Lower lobe of right lung (tissue), 2 donors: ENCODE measurements around the gene ATAD3C. TPM values are rescaled to one million over a fixed set of nuclear protein-coding genes. Genes with fewer than 3 reads are reported as not detected.

Experiments used
- ATAC-seq, 2 donors: fragments of 200-7000 bp; cut with Tn5 transposase; one replicate each; pipeline ENCODE4 v1.9.1; 2020 to 2022; ENCODE audit warnings: mild to moderate bottlenecking in 2 of 2, moderate library complexity in 2 of 2
- DNase-seq: peaks from one replicate; pipeline ENCODE4 v3.0.0-alpha.2; 2020
- H3K27ac ChIP-seq: fragments of 200-600 bp; one replicate; pipeline ENCODE4 v1.8.0; 2022
- H3K27me3 ChIP-seq: fragments of 200-600 bp; one replicate; pipeline ENCODE4 v1.8.0; 2022; ENCODE audit warnings: low read depth
- H3K36me3 ChIP-seq: fragments of 200-600 bp; one replicate; pipeline ENCODE4 v1.8.0; 2022; ENCODE audit warnings: mild to moderate bottlenecking
- H3K4me1 ChIP-seq: fragments of 200-600 bp; one replicate; pipeline ENCODE4 v1.8.0; 2022
- H3K4me3 ChIP-seq: fragments of 200-600 bp; one replicate; pipeline ENCODE4 v1.8.0; 2022; ENCODE audit warnings: mild to moderate bottlenecking
- H3K9me3 ChIP-seq: fragments of 200-600 bp; one replicate; pipeline ENCODE4 v1.8.0; 2022
- intact Hi-C: fragments of 100-400 bp; cut with DNase I; formaldehyde crosslinking; loops from one replicate; pipeline ENCODE4 v1.11.0; 2022
- long read RNA-seq: library from polyadenylated mRNA; unstranded; transcript quantifications from one replicate; pipeline ENCODE4 v2.0.0, GENCODE V29; 2021
- total RNA-seq: library from RNA; stranded (reverse); fragmentation: NEBNext Ultra II Directional; extraction: Animal tissue kit (Norgen Biotek cat#: 25700); gene quantifications from one replicate; pipeline ENCODE4 v1.2.1, GENCODE V29; 2021
- TF ChIP-seq, protein P1 (sequence below): fragments of 200-600 bp; IDR thresholded peaks from one replicate; pipeline ENCODE4 v1.8.0; 2022; ENCODE audit warnings: antibody characterized with exemption, mild to moderate bottlenecking
- donor health status: DM: no; HTN: yes; CAD: no; lungs with severe emphysema.

Gene ATAD3C, protein sequence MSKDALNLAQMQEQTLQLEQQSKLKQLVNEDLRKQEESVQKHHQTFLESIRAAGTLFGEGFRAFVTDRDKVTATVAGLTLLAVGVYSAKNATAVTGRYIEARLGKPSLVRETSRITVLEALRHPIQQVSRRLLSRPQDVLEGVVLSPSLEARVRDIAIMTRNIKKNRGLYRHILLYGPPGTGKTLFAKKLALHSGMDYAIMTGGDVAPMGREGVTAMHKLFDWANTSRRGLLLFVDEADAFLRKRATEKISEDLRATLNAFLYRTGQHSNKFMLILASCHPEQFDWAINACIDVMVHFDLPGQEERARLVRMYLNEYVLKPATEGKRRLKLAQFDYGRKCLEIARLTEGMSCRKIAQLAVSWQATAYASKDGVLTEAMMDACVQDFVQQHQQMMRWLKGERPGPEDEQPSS
- 7.8 TPM for total RNA-seq
- long read RNA-seq, transcript ATAD3C-203 (2 exons, 506 nt): major isoform, 7 of 13 reads
- long read RNA-seq, partial matches to known transcripts: 0 of 13 reads
- long read RNA-seq, other reads (novel, unspliced or antisense): 6 of 13 reads

DNA sequence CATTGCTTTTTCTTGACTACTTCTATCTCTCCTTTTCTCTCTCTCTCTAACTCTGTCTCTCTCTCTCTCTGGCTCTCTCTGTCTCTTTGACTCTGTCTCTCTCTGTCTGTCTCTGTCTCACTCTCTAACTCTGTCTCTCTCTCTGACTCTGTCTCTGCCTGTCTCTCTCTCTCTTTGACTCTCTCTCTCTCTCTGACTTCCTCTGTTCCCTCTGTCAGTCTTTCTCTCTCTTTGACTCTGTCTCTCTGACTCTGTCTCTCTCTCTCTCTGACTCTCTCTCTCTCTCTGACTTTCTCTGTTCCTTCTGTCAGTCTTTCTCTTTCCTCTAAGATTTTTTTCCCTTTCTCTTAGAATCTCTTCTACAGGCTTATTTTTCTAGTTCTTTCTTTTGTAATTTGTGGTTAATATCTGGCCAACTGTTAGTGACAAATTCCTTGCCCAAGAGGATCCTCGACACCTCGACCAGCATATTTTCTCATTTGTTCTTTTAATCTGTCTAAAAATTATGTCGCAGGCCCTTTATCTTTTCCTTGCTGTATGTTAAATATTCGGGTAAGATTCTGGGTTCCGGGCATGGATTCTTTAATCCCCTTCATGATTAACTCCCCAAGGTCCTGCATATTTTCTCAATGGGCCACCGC lies at the start of gene ATAD3C:
Gene ATAD3C, plus strand, starts transcription at position 591 of the 641 bp plus-strand sequence. CDS start 995 bp downstream, outside the sequence.
- Histone ChIP-seq H3K27ac (no peak within 1 kb of the TSS), H3K4me3 (no peak within 1 kb of the TSS), H3K27me3 (no peaks in the 10 kb centered on the region), H3K4me1 (no peaks in the 10 kb centered on the region), H3K9me3 (no peaks in the 10 kb centered on the region), H3K36me3 (no peaks in the 10 kb centered on the region)
- TF ChIP-seq, protein P1, sequence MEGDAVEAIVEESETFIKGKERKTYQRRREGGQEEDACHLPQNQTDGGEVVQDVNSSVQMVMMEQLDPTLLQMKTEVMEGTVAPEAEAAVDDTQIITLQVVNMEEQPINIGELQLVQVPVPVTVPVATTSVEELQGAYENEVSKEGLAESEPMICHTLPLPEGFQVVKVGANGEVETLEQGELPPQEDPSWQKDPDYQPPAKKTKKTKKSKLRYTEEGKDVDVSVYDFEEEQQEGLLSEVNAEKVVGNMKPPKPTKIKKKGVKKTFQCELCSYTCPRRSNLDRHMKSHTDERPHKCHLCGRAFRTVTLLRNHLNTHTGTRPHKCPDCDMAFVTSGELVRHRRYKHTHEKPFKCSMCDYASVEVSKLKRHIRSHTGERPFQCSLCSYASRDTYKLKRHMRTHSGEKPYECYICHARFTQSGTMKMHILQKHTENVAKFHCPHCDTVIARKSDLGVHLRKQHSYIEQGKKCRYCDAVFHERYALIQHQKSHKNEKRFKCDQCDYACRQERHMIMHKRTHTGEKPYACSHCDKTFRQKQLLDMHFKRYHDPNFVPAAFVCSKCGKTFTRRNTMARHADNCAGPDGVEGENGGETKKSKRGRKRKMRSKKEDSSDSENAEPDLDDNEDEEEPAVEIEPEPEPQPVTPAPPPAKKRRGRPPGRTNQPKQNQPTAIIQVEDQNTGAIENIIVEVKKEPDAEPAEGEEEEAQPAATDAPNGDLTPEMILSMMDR: no peak
- DNase-seq (no peak), ATAC-seq (no peak)
- intact Hi-C loops: no loop called here

GRCh38 chr1:1399872-1400575 lies 49.5 kb upstream of the ATAD3C start:
- TF ChIP-seq, protein P1: no peak
- H3K27ac ChIP-seq: peak overlapping the region; percentile 90
- ATAC-seq (peak in 1 of 2 donors; percentile 1), DNase-seq (no peak)
- H3K4me3 ChIP-seq: peak overlapping the region; percentile 93
- peaks cover 30% of the 10 kb centered on the region for H3K4me1 ChIP-seq
- H3K27me3 ChIP-seq: no peaks in the 10 kb centered on the region
- peaks cover 79% of the 10 kb centered on the region for H3K36me3 ChIP-seq
- no peaks in the 10 kb centered on the region for H3K9me3 ChIP-seq
- intact Hi-C loops: no loop called here

- Histone ChIP-seq H3K9me3 (no peaks in the 10 kb centered on the region), H3K4me1 (peaks cover 38% of the 10 kb centered on the region), H3K4me3 (peak overlapping the region; percentile 93), H3K27ac (peak overlapping the region; percentile 90), H3K27me3 (no peaks in the 10 kb centered on the region), H3K36me3 (peaks cover 79% of the 10 kb centered on the region)
- intact Hi-C loops: no loop called here
- no peak for ATAC-seq
- TF ChIP-seq, protein P1: no peak
- no peak for DNase-seq
Observed at GRCh38 chr1:1400576-1401456, 48.7 kb upstream of the ATAD3C start.

DNA sequence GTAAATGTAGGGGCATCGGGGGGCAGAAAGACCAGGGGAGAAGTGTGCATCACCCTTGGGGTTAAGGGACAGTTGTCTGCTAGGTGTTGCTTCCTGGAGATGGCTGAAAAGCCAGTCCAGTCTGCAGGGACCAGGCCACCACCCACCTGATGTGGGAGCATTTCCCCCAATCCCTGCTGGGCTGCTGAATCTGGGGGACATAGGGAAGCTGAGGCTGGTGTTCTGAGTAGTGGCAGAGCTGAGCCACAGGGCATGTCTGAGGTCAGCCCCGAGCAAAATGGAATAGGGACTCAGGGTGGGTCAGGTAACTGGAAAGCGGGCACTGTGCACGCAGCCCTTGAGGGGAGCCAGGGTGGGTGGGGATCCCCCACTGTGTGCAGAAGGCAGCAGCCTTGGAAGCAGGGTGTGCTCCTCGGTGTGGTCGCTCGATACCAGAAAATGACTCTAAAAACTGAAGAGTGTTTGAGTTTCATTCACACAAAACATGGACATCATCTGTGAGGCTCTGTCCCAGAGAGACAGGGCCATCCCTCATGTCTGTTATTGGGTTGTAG lies 48.0 kb upstream of the ATAD3C start:
- intact Hi-C loops: no loop called here
- TF ChIP-seq, protein P1: no peak
- Histone ChIP-seq H3K36me3 (peaks cover 76% of the 10 kb centered on the region), H3K9me3 (no peaks in the 10 kb centered on the region), H3K4me3 (no peak overlapping the region), H3K27me3 (no peaks in the 10 kb centered on the region), H3K4me1 (peaks cover 45% of the 10 kb centered on the region), H3K27ac (no peak overlapping the region)
- DNase-seq (no peak), ATAC-seq (no peak)
